HEK293 (cell line): Measurements from ENCODE around the gene SCUBE3.

Experiments
- CTCF ChIA-PET: fragments of 350-600 bp; formaldehyde crosslinking; extraction: SDS; loops from one replicate; lab custom pipeline; 2021; ENCODE audit warnings: antibody characterized with exemption; lab: Yijun Ruan, JAX
- POLR2A ChIA-PET: fragments of 300-600 bp; formaldehyde crosslinking; extraction: SDS; loops from one replicate; lab custom pipeline; 2020; ENCODE audit warnings: antibody characterized with exemption, inconsistent platforms; lab: Yijun Ruan, JAX
- H3K27ac ChIP-seq: fragments of 200-500 bp; sonication (Bioruptor generic); 2 replicates; pipeline ENCODE4 v1.5.1; 2014; ENCODE audit warnings: low read depth, low read length, control low read depth, inconsistent platforms; ENCODE audit errors: extremely low read depth
- H3K36me3 ChIP-seq, 2 experiments: fragments of 200-500 bp in 1 of 2; sonication (Bioruptor generic) in 1 of 2; 1 replicate in 1 of 2; 2 replicates in 1 of 2; pipeline ENCODE4 v1.5.1; 2014 to 2017; ENCODE audit warnings: inconsistent platforms in 2 of 2, low read length in 2 of 2; ENCODE audit not compliant: control insufficient read depth in 2 of 2, insufficient read depth in 1 of 2
- H3K4me1 ChIP-seq: fragments of 200-500 bp; sonication (Bioruptor generic); 2 replicates; pipeline ENCODE4 v1.5.1; 2014; ENCODE audit warnings: mild to moderate bottlenecking, low read length, inconsistent platforms; ENCODE audit not compliant: control insufficient read depth, insufficient read depth
- H3K4me3 ChIP-seq: 2 replicates; pipeline ENCODE4 v1.5.1; 2011; ENCODE audit warnings: low read depth, mild to moderate bottlenecking, control low read depth, low read length, moderate library complexity
- H3K9me3 ChIP-seq: fragments of 200-500 bp; sonication (Bioruptor generic); 2 replicates; pipeline ENCODE4 v1.5.1; 2014; ENCODE audit warnings: low read depth, low read length, inconsistent platforms; ENCODE audit not compliant: control insufficient read depth, insufficient read depth
- OSR2 ChIP-seq: fragments of 450-650 bp; formaldehyde crosslinking; IDR thresholded peaks from 2 replicates; pipeline ENCODE4 v1.5.1; 2016; ENCODE audit warnings: missing biosample characterization, missing genetic modification characterization
- SCRT2 ChIP-seq: fragments of 450-650 bp; formaldehyde crosslinking; IDR thresholded peaks from 2 replicates; pipeline ENCODE4 v1.5.1; 2016; ENCODE audit warnings: missing biosample characterization, missing genetic modification characterization
- YY1 ChIP-seq: fragments of 450-650 bp; formaldehyde crosslinking; IDR thresholded peaks from 2 replicates; pipeline ENCODE4 v1.5.1; 2018; ENCODE audit warnings: missing biosample characterization, missing genetic modification characterization
- ZFP69B ChIP-seq: fragments of 450-650 bp; formaldehyde crosslinking; IDR thresholded peaks from 2 replicates; pipeline ENCODE4 v1.5.1; 2016; ENCODE audit warnings: missing biosample characterization, missing genetic modification characterization
- ZIC2 ChIP-seq: fragments of 450-650 bp; formaldehyde crosslinking; IDR thresholded peaks from 2 replicates; pipeline ENCODE4 v1.5.1; 2016; ENCODE audit warnings: missing biosample characterization, missing genetic modification characterization
- ZNF10 ChIP-seq: fragments of 450-650 bp; formaldehyde crosslinking; IDR thresholded peaks from 2 replicates; pipeline ENCODE4 v1.5.1; 2017; ENCODE audit warnings: missing biosample characterization, missing genetic modification characterization
- ZNF560 ChIP-seq: fragments of 450-650 bp; formaldehyde crosslinking; IDR thresholded peaks from 2 replicates; pipeline ENCODE4 v1.5.1; 2017; ENCODE audit warnings: missing biosample characterization, missing genetic modification characterization, borderline replicate concordance
- ZNF629 ChIP-seq: fragments of 450-650 bp; formaldehyde crosslinking; IDR thresholded peaks from 2 replicates; pipeline ENCODE4 v1.5.1; 2017; ENCODE audit warnings: missing biosample characterization, missing genetic modification characterization
- ZNF654 ChIP-seq: fragments of 450-650 bp; formaldehyde crosslinking; IDR thresholded peaks from 2 replicates; pipeline ENCODE4 v1.5.1; 2016; ENCODE audit warnings: low read depth, missing biosample characterization, missing genetic modification characterization
- ZNF660 ChIP-seq: fragments of 450-650 bp; IDR thresholded peaks from 2 replicates; pipeline ENCODE4 v1.5.1; 2018; ENCODE audit warnings: missing biosample characterization, mild to moderate bottlenecking, missing genetic modification characterization
- ZNF707 ChIP-seq: fragments of 450-650 bp; formaldehyde crosslinking; IDR thresholded peaks from 2 replicates; pipeline ENCODE4 v1.5.1; 2016; ENCODE audit warnings: missing biosample characterization, missing genetic modification characterization
- TF ChIP-seq, protein P1 (sequence below): fragments of 450-650 bp; formaldehyde crosslinking; IDR thresholded peaks from 2 replicates; pipeline ENCODE4 v1.5.1; 2016; ENCODE audit warnings: missing biosample characterization, missing genetic modification characterization
- TF ChIP-seq, protein P2 (sequence below): fragments of 450-650 bp; IDR thresholded peaks from 2 replicates; pipeline ENCODE4 v1.5.1; 2018; ENCODE audit warnings: missing biosample characterization, mild to moderate bottlenecking, missing genetic modification characterization
- TF ChIP-seq, protein P3 (sequence below): fragments of 450-650 bp; formaldehyde crosslinking; IDR thresholded peaks from 2 replicates; pipeline ENCODE4 v1.5.1; 2016; ENCODE audit warnings: missing biosample characterization, missing genetic modification characterization
- TF ChIP-seq, protein P4 (sequence below): fragments of 450-650 bp; formaldehyde crosslinking; IDR thresholded peaks from 2 replicates; pipeline ENCODE4 v1.5.1; 2016; ENCODE audit warnings: missing biosample characterization, missing genetic modification characterization
- TF ChIP-seq, protein P5 (sequence below): fragments of 450-650 bp; formaldehyde crosslinking; IDR thresholded peaks from 2 replicates; pipeline ENCODE4 v1.5.1; 2017; ENCODE audit warnings: missing biosample characterization, mild to moderate bottlenecking, missing genetic modification characterization, moderate library complexity

Gene SCUBE3

DNA sequence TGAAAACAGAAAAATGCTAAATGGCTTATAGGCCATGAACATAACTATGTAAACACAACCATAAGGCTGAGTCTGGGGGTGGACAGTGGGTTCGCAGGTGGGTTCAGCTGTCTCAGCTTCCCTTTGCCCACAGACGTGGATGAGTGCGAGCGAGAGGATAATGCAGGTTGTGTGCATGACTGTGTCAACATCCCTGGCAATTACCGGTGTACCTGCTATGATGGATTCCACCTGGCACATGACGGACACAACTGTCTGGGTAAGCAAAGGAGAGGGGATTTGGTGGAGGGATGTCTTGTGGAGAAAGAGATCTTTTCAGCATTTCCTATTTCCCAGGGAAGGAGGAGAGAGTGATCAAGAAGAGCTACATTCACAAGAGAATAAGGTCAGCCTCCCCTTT lies 14.7 kb downstream of the SCUBE3 start (continued):
- TF ChIP-seq, protein P1, sequence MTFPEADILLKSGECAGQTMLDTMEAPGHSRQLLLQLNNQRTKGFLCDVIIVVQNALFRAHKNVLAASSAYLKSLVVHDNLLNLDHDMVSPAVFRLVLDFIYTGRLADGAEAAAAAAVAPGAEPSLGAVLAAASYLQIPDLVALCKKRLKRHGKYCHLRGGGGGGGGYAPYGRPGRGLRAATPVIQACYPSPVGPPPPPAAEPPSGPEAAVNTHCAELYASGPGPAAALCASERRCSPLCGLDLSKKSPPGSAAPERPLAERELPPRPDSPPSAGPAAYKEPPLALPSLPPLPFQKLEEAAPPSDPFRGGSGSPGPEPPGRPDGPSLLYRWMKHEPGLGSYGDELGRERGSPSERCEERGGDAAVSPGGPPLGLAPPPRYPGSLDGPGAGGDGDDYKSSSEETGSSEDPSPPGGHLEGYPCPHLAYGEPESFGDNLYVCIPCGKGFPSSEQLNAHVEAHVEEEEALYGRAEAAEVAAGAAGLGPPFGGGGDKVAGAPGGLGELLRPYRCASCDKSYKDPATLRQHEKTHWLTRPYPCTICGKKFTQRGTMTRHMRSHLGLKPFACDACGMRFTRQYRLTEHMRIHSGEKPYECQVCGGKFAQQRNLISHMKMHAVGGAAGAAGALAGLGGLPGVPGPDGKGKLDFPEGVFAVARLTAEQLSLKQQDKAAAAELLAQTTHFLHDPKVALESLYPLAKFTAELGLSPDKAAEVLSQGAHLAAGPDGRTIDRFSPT (tag by site-specific recombination) = no peak
- TF ChIP-seq YY1 (tag by site-specific recombination) (no peak), ZNF707 (tag by site-specific recombination) (no peak)
- TF ChIP-seq, protein P2, sequence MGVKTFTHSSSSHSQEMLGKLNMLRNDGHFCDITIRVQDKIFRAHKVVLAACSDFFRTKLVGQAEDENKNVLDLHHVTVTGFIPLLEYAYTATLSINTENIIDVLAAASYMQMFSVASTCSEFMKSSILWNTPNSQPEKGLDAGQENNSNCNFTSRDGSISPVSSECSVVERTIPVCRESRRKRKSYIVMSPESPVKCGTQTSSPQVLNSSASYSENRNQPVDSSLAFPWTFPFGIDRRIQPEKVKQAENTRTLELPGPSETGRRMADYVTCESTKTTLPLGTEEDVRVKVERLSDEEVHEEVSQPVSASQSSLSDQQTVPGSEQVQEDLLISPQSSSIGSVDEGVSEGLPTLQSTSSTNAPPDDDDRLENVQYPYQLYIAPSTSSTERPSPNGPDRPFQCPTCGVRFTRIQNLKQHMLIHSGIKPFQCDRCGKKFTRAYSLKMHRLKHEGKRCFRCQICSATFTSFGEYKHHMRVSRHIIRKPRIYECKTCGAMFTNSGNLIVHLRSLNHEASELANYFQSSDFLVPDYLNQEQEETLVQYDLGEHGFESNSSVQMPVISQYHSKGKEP (tag by site-specific recombination) = no peak

DNA sequence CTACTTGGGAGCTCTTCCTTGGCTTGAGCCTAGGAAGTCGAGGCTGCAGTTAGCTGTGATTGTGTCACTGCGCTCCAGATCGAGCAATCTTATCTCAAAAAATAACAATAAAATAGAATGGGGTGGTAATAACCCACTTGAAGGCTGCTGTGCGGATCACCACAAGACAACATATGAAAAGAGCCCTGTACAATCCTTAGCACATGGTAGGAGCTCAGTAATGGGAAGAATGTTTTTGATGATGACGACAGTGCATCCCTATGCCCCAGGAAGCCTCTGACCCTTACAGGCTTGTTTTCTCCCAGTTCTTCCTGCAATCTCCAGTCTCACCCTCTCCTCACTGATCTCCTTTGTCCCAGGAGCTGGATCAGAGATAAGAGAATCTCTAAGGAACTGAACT lies 15.5 kb downstream of the SCUBE3 start:
- POLR2A ChIA-PET = interaction anchor here (1.7 kb wide), 1 partner anchor 14 kb away, joined by 4 read pairs; no protein-coding TSS in a partner anchor
- TF ChIP-seq ZNF654 (tag by site-specific recombination) (no peak), ZNF10 (tag by site-specific recombination) (no peak), ZNF629 (0 out of 2 replicates have a peak, but pooled peaks have one; percentile 18), ZIC2 (tag by site-specific recombination) (peak; percentile 74)
- TF ChIP-seq, all 188 proteins: peak for 2
- Histone ChIP-seq H3K4me1 (peaks cover 9% of the 10 kb centered on the region; the same call in 1 of the 2 replicates), H3K4me3 (no peak overlapping the region), H3K27ac (no peak overlapping the region), H3K9me3 (no peaks in the 10 kb centered on the region), H3K36me3 (peaks cover 0 to 8% of the 10 kb centered on the region in 2 experiments; a peak in 1 of 3 replicates)
- CTCF ChIA-PET = interaction anchor here (0.5 to 5.7 kb wide), 9 partner anchors 9 to 924 kb away, joined by 3 to 50 read pairs (median 3); no protein-coding TSS in a partner anchor

DNA sequence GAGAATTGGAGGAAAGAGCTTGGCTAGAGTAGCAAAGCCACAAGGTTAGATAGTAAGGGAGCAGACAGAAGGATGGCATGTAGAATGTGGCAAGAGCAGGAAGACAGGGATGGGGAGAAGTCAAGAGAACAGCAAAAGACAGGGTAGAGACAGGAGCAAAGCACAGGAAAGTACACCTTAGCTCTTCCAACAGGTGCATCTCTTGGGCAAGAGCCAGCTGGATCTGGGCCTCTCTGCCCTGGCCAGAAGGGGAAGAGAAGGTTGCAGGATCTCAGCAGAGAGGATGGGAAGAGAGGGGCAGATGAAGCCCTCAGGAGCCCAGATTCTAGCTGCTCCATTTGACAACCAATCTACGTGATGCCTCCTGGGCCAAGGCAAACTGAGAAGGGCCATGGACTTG lies 16.7 kb downstream of the SCUBE3 start:
- CTCF ChIA-PET = interaction anchor here (1.1 to 5.7 kb wide), 4 partner anchors 10 to 84 kb away, joined by 4 to 50 read pairs (median 8); no protein-coding TSS in a partner anchor
- Histone ChIP-seq H3K4me1 (peaks cover 9% of the 10 kb centered on the region; the same call in 1 of the 2 replicates), H3K36me3 (peaks cover 0 to 5% of the 10 kb centered on the region in 2 experiments; a peak in 1 of 3 replicates), H3K9me3 (no peaks in the 10 kb centered on the region), H3K27ac (no peak overlapping the region), H3K4me3 (no peak overlapping the region)
- TF ChIP-seq ZNF560 = no peak
- TF ChIP-seq, protein P3, sequence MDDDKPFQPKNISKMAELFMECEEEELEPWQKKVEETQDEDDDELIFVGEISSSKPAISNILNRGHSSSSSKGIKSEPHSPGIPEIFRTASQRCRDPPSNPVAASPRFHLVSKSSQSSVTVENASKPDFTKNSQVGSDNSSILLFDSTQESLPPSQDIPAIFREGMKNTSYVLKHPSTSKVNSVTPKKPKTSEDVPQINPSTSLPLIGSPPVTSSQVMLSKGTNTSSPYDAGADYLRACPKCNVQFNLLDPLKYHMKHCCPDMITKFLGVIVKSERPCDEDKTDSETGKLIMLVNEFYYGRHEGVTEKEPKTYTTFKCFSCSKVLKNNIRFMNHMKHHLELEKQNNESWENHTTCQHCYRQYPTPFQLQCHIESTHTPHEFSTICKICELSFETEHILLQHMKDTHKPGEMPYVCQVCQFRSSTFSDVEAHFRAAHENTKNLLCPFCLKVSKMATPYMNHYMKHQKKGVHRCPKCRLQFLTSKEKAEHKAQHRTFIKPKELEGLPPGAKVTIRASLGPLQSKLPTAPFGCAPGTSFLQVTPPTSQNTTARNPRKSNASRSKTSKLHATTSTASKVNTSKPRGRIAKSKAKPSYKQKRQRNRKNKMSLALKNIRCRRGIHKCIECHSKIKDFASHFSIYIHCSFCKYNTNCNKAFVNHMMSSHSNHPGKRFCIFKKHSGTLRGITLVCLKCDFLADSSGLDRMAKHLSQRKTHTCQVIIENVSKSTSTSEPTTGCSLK = 0 out of 2 replicates have a peak, but pooled peaks have one; percentile 42
- TF ChIP-seq SCRT2 (tag by site-specific recombination) = peak; percentile 88
- POLR2A ChIA-PET = interaction anchor here (0.5 to 1.0 kb wide), 3 partner anchors 11 to 422 kb away, joined by 3 read pairs; partner anchors contain the start of gene ZNF76

DNA sequence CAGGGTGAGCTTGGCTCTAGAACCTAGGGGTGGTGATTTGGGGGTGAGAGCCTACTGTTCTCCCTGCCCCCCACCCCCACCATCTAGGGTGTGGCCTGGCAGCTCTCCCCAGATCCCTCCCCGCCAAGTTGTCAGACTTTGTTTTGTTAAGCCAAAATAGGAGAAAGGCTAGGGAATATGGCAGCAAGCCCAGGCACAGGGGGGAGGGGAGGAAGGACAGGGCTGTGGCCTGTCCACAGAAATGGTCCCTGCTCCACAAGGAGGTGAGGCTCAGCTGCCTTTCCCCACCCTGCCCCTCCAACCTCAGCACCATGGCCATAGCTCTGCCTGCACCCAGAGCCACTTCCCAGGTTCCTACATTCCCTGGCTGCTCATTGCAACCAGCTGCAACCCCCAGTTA lies 17.2 kb downstream of the SCUBE3 start:
- H3K27ac ChIP-seq = no peak overlapping the region
- no peak overlapping the region for H3K4me3 ChIP-seq
- H3K36me3 ChIP-seq = peaks cover 0 to 7% of the 10 kb centered on the region in 2 experiments; a peak in 1 of 3 replicates
- H3K4me1 ChIP-seq = peaks cover 9% of the 10 kb centered on the region; the same call in 1 of the 2 replicates
- ChIA-PET POLR2A (interaction anchor here (0.9 to 1.6 kb wide), 4 partner anchors 10 to 28 kb away, joined by 3 to 4 read pairs (median 4); partner anchors contain the start of gene ZNF76), CTCF (interaction anchor here (0.8 to 5.7 kb wide), 6 partner anchors 10 to 91 kb away, joined by 3 to 50 read pairs (median 6); no protein-coding TSS in a partner anchor)
- H3K9me3 ChIP-seq = no peaks in the 10 kb centered on the region
- TF ChIP-seq, protein P4, sequence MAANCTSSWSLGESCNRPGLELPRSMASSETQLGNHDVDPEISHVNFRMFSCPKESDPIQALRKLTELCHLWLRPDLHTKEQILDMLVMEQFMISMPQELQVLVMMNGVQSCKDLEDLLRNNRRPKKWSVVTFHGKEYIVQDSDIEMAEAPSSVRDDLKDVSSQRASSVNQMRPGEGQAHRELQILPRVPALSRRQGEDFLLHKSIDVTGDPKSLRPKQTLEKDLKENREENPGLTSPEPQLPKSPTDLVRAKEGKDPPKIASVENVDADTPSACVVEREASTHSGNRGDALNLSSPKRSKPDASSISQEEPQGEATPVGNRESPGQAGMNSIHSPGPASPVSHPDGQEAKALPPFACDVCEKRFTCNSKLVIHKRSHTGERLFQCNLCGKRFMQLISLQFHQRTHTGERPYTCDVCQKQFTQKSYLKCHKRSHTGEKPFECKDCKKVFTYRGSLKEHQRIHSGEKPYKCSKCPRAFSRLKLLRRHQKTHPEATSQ (tag by site-specific recombination) = no peak
- TF ChIP-seq ZFP69B (no peak), ZNF660 (tag by site-specific recombination) (no peak), OSR2 (tag by site-specific recombination) (no peak)
- TF ChIP-seq, protein P5, sequence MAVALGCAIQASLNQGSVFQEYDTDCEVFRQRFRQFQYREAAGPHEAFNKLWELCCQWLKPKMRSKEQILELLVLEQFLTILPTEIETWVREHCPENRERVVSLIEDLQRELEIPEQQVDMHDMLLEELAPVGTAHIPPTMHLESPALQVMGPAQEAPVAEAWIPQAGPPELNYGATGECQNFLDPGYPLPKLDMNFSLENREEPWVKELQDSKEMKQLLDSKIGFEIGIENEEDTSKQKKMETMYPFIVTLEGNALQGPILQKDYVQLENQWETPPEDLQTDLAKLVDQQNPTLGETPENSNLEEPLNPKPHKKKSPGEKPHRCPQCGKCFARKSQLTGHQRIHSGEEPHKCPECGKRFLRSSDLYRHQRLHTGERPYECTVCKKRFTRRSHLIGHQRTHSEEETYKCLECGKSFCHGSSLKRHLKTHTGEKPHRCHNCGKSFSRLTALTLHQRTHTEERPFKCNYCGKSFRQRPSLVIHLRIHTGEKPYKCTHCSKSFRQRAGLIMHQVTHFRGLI (tag by site-specific recombination) = no peak
